NCI-H2081 treated with DMSO at 0.1 percent for 48 hours (cell line): ENCODE data around the gene SMARCA5.
A peak's percentile ranks its signal among the peaks of the same experiment; 100 is the strongest.
"Not testable (repeated sequence)": the region's sequence is repeated elsewhere in the genome, so short reads cannot be mapped to it uniquely, and the experiment has no call there.

Experiments
- DNase-seq: peaks from one replicate; lab custom pipeline; 2025; lab: John Stamatoyannopoulos, UW

SMARCA5 gene, protein sequence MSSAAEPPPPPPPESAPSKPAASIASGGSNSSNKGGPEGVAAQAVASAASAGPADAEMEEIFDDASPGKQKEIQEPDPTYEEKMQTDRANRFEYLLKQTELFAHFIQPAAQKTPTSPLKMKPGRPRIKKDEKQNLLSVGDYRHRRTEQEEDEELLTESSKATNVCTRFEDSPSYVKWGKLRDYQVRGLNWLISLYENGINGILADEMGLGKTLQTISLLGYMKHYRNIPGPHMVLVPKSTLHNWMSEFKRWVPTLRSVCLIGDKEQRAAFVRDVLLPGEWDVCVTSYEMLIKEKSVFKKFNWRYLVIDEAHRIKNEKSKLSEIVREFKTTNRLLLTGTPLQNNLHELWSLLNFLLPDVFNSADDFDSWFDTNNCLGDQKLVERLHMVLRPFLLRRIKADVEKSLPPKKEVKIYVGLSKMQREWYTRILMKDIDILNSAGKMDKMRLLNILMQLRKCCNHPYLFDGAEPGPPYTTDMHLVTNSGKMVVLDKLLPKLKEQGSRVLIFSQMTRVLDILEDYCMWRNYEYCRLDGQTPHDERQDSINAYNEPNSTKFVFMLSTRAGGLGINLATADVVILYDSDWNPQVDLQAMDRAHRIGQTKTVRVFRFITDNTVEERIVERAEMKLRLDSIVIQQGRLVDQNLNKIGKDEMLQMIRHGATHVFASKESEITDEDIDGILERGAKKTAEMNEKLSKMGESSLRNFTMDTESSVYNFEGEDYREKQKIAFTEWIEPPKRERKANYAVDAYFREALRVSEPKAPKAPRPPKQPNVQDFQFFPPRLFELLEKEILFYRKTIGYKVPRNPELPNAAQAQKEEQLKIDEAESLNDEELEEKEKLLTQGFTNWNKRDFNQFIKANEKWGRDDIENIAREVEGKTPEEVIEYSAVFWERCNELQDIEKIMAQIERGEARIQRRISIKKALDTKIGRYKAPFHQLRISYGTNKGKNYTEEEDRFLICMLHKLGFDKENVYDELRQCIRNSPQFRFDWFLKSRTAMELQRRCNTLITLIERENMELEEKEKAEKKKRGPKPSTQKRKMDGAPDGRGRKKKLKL

DNA sequence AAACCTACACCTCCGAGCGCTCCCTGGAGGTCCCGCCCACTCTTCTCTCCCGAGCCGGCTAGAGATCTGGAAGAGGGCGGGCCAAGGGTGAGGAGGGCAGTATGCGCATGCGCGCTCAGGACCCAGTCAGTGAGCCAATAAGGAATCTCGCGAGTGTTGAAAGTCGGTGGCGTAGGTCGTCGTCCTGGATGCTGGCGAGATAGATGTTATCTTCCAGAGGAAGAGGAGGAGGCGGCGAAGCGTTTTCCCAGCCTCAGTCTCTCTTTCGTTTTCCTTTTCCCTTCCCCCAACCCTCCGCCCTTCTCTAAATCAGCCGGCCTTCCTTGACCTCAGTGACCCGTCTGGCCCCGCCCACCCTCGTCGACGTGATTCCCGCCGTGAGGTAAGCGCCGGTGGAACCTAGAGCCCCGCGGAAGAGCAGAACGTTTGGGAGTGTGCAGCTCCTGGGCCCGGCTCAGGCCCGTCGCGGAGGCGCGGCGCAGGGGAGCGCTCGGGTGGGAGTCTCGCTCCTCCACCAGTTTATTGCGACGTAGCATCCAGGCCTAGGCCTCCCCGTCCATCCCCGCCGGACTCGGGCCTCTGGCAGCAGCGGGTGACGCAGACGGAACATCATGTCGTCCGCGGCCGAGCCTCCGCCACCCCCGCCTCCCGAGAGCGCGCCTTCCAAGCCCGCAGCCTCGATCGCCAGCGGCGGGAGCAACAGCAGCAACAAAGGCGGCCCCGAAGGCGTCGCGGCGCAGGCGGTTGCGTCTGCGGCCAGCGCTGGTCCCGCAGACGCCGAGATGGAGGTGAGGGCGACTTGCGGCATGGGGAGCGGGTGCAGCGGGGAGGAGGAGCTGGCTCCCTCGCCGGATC, at the start of gene SMARCA5:
Gene SMARCA5, plus strand, starts transcription at position 389 of the 855 bp plus-strand sequence. Its CDS starts 223 bp downstream, at position 612.
- DNase-seq = peak; percentile 80

DNA sequence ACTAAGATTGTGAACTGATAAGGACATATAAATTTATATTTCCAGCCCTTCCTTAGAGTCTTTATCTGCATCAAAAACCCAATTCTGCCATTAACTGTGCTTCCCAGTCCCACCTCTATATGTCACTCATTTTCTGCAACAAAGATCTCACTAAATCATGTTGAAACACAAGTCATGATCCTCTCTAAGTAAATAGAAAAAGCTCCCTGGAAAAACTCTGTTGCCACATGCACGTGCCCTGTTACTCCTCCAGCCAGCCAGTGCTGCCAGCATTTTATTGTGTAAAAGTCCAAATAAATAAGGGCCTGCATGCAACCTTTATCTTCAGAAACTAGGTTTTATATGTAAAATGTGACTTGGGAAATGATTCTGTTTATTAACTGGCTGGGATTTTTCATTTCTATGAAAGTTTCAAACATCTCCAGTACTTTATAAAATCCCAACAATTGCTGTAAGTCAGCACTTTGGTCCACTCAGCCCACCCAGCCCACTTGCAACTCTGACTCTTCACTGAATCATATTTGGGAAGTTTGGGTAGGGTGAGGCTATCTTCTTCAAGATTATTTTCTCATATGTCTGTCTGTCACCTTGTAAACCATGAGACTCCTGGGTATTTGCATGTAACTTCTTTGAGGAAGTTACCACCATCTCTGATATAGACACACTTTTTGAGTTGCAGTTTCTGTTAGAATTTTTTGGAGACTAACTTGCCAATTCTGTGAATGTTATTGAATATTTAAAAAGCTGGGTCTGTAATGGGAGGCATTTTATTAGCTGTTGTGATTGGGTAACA, 40.0 kb upstream of the SMARCA5 start:
- no peak for DNase-seq

DNA sequence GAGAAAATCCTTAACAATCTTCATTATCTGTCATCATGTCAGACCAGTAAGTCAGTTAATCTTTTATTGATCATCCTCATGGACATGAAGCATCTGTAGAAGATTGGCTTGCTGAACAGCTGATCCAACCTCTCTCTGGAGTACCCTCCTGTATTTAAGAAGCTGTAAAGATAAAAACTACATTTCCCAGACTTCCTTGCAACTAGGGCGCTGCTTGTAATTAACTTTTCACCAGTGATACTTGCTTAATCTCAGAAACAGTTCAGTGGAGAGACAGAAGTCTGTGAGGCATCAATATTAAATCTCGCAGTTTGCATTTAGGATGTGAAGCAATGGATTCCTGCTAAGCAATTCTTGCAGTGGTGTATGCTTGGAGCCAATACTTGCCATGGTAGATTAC, 36.0 kb upstream of the SMARCA5 start:
- DNase-seq = no peak

DNA sequence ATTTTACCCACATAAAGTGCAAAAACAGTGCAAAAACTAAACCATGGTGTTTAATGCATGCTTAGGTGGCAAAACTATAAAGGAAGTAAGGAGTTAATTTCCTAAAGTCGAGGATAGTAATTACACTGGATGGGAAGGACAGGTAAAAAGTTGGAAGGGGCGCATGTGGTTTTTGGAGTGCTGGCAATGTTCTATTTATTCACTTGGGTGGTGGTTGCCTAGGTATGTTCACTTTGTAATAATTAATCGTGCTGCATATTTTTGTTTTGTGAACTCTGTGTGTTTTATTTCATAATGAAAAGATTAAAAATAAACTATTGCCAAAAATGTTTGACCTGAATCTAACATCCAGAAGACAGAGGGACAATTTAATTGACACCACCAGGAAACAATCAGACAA, 32.1 kb upstream of the SMARCA5 start:
- no peak for DNase-seq

DNA sequence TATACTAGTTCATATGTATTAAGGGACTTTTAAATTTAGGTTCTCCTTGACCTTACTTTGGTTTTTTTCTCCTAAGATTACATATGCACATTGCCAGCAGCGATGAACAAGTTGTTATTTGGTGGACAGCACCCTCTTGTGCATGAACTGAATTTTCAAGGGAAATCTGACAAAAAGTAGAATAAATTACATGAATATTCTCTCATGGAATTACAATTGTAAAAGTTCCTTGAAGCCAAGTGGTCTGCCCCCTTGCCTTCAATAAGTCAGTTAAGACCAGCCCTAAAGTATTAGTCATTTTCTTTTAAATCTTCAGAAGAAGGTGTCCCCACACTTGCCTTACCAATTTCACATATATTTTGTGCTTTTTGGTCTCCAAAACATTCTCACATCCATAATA, 30.7 kb upstream of the SMARCA5 start:
- no peak for DNase-seq

DNA sequence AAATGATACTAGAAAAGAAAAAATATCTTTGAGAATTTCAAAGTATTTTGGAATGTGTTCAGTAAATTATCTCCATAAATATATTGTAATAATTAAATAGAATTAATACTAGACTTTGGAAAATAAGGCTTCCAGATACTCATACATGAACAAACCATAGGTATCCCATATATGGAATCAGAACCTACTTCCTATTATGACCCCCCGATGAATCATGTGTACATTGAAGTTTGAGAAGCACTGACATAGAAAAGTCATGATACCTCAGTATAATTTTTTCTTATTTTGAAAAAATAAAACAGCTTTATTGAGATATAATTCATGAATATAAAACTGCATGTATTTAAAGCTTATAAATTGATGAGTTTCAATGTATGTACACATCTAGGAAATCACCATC, 27.2 kb upstream of the SMARCA5 start:
- DNase-seq = no peak

DNA sequence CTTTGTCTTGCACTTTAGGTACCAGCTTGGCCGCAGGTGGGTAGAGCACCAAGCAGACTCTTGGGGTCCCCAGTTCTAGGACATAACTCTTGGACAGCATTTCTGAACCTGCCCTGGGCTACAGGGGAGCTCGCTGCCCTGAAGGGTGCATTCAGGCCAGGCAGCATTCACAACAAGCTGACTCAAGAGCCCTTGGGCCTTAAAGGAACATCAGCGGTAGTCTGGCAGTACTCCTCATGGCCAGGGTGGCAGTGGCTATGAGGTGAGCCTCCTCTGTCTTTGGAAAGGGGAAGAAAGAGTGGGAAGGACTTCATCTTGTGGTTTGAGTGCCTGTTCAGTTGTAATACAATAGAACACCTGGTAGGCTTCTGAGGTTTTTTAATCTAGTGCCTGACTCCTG, 24.8 kb upstream of the SMARCA5 start:
- no peak for DNase-seq

DNA sequence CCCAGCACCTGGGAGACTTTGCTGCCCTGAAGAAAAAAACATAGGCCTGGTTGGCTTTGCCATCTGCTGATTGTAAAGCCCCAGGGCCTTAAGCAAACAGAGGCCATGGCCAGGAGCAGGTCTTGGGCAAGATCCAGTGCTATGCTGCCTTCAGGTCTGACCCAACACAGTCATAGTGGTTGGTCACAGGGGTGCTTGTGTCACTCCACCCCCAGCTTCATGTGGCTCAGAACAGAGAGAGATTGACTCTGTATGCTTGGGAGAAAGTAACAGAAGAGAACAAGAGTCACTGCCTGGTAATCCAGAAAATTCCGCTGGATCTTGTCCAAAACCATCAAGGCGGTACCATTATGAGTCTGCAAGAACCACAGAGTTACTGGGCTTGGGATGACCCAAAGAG, 24.4 kb upstream of the SMARCA5 start:
- no peak for DNase-seq

DNA sequence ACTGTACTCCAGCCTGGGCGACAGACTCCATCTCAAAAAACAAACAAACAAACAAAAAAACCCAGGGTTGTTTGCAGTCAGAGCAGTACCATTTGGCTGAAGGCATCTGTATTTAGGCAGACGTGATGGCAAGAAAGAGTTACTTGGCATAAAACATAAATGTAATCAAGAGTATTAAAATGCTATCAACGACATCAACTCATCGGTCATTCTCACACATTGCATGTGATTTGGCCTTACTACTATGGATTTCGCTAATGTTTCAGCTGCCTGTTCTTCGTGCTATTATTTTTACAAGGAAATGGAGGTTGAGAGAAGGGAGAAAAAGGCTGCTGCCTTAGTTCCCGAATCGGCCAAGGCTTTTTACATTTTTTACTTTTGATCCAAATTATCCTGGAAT, 15.5 kb upstream of the SMARCA5 start:
- no peak for DNase-seq

DNA sequence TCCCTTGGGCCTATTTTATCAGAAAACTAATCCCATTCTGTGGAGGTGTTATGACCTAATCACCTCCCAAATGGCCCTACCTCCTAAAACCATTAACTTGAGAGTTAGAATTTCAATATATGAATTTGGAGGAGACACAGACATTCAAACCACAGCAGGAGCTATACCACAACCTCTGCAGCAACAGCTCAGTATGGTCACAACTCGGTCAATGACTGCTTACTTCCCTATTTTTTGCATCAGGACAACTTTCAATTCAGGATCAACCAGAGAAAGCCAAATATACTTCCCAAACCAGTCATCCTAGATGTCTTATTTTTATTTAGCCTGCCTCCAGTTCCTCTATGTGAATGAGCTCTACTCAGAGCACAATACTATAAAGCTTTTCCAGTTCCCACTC, 11.3 kb upstream of the SMARCA5 start:
- no peak for DNase-seq

DNA sequence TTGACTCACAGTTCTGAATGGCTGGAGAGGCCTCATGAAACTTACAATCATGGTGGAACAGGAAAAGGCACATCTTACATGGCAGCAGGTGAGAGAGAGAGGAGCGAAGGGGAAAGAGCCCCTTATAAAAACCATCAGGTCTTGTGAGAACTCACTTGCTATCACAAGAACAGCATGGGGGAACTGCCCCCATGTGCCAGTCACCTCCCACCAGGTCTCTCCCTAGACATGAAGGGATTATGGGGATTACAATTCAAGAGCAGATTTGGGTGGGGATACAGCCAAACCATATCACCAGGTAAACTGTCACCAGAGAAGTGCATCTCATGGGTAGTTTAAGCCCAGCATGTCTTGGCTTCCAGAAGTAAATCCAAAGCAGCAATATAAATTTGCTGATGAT, 7.5 kb upstream of the SMARCA5 start:
- DNase-seq = no peak

DNA sequence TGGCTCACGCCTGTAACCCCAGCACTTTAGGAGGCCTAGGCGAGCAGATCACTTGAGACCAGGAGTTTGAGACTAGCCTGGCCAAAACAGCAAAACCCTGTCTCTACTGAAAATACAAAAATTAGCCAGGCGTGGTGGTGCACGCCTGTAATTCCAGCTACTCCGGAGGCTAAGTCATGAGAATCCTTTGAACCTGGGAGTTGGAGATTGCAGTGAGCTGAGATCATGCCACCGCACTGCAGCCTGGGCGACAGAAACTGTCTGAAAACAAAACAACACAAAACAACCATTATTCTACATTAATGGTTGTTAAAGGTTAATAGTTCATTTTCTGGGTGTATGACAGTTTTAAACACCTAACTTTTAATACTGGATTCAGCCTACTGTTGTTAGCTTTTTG, 1.6 kb upstream of the SMARCA5 start:
- no peak for DNase-seq

DNA sequence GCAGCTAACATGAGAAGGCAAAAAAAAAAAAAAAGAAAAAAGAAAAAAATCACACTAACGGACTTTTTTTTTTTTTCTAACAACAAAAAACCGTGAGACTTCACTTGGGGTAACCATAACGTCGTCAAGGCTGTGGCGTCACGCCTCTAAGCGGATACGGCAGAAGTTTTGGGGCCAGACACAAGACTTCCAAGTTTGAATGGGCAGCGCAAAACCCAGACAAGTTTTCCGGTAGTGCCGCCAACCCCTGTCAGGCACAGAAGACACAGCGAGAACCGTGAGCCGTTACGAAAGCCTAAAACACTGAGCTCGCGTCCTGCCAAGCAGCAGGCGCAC, 556 bp upstream of the SMARCA5 start:
- no peak for DNase-seq

DNA sequence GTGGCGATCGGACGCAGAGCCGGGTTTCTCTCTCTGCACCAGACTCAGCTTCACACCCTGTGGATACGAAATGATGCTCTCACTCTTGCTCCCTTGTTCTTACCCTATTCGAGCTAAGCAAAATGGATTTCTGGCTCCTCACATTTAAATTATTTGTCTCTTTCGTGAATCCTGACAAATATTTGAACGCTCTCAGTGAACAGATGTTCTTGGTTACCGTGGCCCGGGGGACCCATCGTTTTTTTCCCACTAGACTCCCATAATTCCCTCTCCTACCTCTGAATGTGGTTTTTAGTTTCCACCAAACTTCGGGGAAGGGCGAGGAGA, 630 bp downstream of the SMARCA5 start:
- no peak for DNase-seq

DNA sequence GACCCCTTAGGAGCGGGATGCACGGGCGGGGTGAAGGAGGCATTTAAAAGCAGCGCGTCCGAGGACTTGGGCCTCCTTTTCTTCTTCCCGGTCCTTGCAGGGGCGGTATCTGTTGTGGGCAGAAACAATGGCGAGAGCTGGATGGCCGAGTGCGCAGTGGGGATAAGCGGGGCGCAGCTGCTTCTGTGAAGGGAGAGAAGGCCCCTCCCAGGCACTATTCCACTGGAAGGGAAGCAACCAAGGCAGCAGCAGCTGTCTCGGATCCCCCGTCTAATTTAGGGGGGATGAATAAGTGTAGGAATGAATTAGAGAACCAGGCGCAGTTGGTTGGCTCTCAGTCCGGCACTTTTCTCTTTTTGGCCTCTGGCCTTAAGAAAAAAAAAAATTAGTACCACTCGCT, 995 bp downstream of the SMARCA5 start:
- peak; percentile 0 for DNase-seq

DNA sequence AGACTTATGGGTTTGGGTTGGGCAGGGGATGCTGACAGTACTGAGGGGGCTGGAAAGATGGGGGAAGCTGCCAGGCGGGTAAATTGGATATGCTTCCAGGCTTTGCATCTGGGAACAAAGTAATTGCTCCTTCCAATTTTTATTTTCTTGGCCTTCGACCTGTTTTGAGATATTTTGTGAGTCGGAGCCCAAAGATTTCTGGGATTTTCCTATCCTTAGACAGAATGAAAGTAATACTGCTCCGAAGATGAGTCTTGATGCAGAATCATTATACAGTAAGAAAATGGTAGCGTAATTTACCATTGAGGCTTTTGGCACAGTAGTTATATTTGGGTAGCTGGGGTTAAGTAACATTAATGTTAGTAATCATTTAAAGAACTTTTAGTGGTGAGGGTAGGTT, 1.4 kb downstream of the SMARCA5 start:
- no peak for DNase-seq

DNA sequence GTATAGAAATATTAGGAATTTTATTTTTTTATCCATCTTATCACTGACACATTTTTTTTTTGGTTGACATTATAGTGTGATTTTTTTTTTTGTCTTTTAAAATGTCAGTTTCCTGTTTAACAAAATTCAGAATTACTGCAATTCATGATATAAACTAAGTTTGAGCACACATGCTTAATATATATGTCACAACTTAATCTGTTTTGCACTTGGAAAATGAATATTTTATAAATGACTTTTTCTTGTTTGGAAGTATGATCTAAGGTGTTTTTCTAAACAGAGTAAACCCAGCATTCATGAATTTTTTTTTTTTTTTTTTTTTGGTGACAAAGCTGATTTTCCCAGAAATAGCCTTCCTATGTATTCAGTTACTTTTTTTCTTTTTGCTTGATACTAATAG, 2.4 kb downstream of the SMARCA5 start:
- DNase-seq = no peak

DNA sequence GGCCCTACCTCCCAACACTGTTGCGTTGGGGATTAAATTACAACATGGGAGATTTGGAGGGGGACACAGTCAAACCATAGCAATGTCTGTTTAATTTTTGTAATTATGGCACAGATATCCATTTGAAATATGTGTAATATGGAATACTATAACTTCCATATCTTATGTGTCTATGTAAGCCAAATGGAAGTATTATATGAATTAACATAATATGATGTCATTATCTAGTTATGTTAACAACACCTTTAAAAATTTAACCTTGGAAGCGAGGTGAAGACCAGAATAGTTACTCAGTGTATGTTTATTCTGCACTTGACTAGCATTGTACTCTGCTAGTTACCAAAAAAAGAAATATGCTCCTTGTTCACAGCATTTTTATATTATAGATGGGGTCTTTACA, 4.3 kb downstream of the SMARCA5 start:
- DNase-seq = no peak

DNA sequence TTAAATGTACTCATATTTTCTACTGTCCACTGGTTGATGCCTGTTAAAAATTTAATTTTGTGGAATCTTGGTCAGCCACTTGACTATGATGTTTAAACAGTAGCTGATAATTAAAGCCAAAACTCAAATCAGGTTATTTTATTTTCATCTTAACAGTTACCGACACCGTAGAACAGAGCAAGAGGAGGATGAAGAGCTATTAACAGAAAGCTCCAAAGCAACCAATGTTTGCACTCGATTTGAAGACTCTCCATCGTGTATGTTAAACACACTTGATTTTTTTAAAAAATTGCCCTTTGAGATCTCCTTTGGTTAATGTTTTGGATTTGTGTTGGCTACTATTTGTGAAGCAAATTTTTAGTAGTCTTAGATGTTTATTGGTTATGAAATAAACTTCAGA, 10.7 kb downstream of the SMARCA5 start:
- no peak for DNase-seq

DNA sequence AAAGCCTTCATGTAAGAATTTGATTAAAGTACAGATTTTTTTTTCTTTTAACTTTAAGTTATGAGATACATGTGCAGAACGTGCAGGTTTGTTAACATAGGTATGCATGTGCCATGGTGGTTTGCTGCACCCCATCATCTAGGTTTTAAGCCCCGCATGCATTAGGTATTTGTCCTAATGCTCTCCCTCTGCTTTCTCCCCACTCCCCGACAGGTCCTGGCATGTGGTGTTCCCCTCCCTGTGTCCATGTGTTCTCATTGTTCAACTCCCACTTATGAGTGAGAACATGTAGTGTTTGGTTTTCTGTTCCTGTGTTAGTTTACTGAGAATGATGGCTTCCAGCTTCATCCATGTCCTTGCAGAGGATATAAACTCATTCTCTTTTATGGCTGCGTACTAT, 14.5 kb downstream of the SMARCA5 start:
- not testable (repeated sequence) for DNase-seq

DNA sequence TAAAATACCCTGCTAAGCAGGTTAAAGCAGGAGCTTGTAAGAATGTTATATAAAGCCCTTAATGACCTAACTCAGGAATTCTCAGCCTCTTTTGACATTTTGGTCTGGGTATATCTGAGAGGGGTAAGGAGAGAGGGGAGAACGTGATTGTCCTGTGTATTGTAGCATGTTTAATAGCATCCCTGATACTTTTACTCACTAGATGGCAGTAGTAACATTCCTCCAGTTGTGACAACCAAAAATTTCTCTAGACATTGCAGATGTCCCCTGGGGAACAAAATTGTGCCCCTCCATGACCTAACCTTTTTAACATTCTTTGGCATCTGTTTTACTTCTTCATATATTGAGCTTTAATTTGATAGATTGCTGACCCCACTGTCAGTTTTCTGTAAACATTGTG, 17.9 kb downstream of the SMARCA5 start:
- no peak for DNase-seq
